GM18498 (cell line): ENCODE measurements around the gene STEEP1.

Experiments used
- ATAC-seq: cut with Tn5 transposase; IDR thresholded peaks from one replicate; pipeline ENCODE4 v1.9.1; 2021; ENCODE audit warnings: mild to moderate bottlenecking, moderate library complexity; ENCODE audit not compliant: unreplicated experiment

STEEP1 gene

DNA sequence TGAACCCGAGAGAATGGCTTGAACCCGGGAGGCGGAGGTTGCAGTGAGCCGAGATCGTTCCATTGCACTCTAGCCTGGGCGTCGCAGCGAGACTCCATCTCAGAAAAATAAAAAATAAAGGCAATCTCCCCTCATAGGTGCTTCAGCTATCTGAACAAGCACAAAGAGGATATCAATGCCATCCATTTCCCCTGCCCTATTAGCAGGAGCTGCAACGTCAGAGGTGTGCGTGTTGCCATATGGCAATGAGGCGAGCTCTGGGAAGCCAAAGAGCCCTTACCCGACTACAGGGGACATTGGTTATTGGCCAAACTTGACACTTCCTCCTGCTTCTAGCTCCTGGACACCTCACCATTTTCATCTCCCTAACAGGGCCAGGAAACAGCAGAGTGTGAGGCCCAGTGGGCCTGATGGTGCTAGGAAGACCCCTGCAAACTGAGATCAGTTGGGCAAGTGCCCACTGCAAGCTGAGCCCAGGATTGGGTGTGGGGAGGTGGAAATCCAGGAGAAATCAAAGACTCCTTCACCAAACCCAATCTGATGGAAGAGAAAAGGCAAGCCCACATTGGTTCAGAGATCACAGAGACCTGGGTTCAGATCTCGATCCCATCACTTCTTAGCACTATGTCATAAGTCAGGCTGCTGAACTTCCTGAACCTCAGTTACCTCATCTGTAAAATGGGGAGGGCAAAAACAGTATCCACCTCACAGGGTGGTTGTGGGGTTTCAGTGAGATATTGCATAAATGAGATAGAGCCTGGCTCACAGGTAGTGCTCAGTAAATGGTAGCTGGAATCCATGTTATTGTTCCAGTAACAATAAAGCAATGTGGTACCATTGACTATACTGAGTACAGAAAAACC is 75.8 kb downstream of the STEEP1 start:
- ATAC-seq, result no peak

DNA sequence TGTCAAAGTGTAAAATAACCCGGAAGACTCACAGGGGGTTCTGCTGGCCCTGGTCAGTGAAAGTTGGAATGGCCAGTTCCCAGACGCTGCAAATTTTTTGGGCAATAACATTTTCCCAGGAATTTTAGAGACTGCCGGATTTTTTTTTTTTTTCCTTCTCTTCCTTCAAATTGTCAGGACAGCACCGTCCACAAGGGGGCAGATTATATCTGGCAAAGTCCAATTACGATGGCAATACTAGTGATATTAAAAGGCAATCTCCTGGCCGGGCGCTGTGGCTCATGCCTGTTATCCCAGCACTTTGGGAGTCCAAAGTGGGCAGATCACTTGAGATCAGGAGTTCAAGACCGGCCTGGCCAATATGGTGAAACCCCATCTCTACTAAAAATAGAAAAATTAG is 76.5 kb downstream of the STEEP1 start:
- ATAC-seq, result no peak
